ENCODE data around the gene G6PC1.
"Not testable (repeated sequence)": the region's sequence is repeated elsewhere in the genome, so short reads cannot be mapped to it uniquely, and the experiment has no call there.

The G6PC1 gene

GRCh38 chr17:42898147-42898811, 2.3 kb upstream of the G6PC1 start:
- no peaks in the 10 kb centered on the region for H3F3A ChIP-seq (ENCODE audit: control insufficient read depth, insufficient read depth)
- H3K27ac ChIP-seq (ENCODE audit: low read depth, low read length), result no peak overlapping the region
- no peaks in the 10 kb centered on the region for H3K4me1 ChIP-seq (ENCODE audit: control insufficient read depth, low read length)
- H3K4me3 ChIP-seq (ENCODE audit: low read length), result no peak overlapping the region
- H4K20me1 ChIP-seq (ENCODE audit: control insufficient read depth, insufficient read depth, low read depth, low read length), result no peaks in the 10 kb centered on the region
- no peak for TF ChIP-seq EZH2phosphoT487 (IDR thresholded peaks at IDR 0.05; ENCODE audit: borderline replicate concordance, low read length)
- no peak for TF ChIP-seq CTCF (IDR thresholded peaks at IDR 0.05; ENCODE audit: low read depth, low read length, poor library complexity, severe bottlenecking)
- no peaks in the 10 kb centered on the region for H3K36me3 ChIP-seq (ENCODE audit: control insufficient read depth, low read length)
- H3K4me2 ChIP-seq (ENCODE audit: low read length), result no peak overlapping the region
- H3K79me2 ChIP-seq (ENCODE audit: control insufficient read depth, low read length), result no peaks in the 10 kb centered on the region
- H3K9me3 ChIP-seq (ENCODE audit: control insufficient read depth, insufficient read depth, low read length), result no peaks in the 10 kb centered on the region
- no peaks in the 10 kb centered on the region for H3K9me2 ChIP-seq (replicated peaks; ENCODE audit: control insufficient read depth, low read length)
- peaks cover 12% of the 10 kb centered on the region for H3K27me3 ChIP-seq (ENCODE audit: control insufficient read depth, low read length)

DNA sequence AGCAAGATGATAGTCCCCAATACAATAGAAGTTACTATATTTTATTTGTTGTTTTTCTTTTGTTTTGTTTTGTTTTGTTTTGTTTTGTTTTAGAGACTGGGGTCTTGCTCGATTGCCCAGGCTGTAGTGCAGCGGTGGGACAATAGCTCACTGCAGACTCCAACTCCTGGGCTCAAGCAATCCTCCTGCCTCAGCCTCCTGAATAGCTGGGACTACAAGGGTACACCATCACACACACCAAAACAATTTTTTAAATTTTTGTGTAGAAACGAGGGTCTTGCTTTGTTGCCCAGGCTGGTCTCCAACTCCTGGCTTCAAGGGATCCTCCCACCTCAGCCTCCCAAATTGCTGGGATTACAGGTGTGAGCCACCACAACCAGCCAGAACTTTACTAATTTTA, 618 bp upstream of the G6PC1 start:
- H3K4me1 ChIP-seq (ENCODE audit: control insufficient read depth, low read length); H3K4me3 ChIP-seq (ENCODE audit: low read length); H3K9me3 ChIP-seq (ENCODE audit: control insufficient read depth, insufficient read depth, low read length); H3K27ac ChIP-seq (ENCODE audit: low read depth, low read length); H3K9me2 ChIP-seq (replicated peaks; ENCODE audit: control insufficient read depth, low read length); H3K36me3 ChIP-seq (ENCODE audit: control insufficient read depth, low read length); H3K27me3 ChIP-seq (ENCODE audit: control insufficient read depth, low read length); H3F3A ChIP-seq (ENCODE audit: control insufficient read depth, insufficient read depth); H3K4me2 ChIP-seq (ENCODE audit: low read length); H3K79me2 ChIP-seq (ENCODE audit: control insufficient read depth, low read length); H4K20me1 ChIP-seq (ENCODE audit: control insufficient read depth, insufficient read depth, low read depth, low read length): not testable (repeated sequence)

DNA sequence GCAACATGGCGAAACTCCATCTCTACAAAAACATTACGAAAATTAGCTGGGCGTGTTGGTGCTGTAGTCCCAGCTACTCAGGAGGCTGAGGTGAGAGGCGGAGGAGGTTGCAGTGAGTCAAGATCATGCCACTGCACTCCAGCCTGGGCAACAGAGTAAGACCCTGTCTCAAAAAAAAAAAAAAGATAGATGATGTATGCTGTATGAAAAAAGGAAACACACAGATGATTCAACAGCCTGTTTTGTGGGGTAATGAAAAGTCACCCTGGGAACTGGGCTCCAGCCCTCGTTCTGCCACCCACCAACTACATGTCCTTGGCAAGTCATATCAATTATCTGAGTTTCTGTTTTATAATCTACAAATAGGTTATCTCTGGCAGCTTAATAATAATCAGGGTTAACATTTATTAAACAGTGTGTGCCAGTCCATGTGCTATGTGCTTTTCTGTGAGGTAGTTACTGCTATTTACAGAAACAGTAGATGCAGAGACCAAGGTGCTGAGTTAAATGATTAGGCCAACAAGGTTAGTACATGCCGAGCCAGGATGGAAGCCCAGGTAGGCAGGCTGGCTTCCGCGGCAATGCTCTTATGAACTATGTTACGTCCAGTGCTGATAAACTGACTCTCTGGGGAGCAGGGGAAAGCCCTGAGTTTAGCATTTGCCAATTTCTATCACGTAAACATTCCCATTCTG, 1.1 kb downstream of the G6PC1 start:
- Histone ChIP-seq H3K79me2 (ENCODE audit: control insufficient read depth, low read length) (no peaks in the 10 kb centered on the region), H3K4me2 (ENCODE audit: low read length) (no peak overlapping the region), H3K9me3 (ENCODE audit: control insufficient read depth, insufficient read depth, low read length) (no peaks in the 10 kb centered on the region), H3K9me2 (replicated peaks; ENCODE audit: control insufficient read depth, low read length) (no peaks in the 10 kb centered on the region), H3K27ac (ENCODE audit: low read depth, low read length) (no peak overlapping the region), H3K4me1 (ENCODE audit: control insufficient read depth, low read length) (no peaks in the 10 kb centered on the region), H3F3A (ENCODE audit: control insufficient read depth, insufficient read depth) (no peaks in the 10 kb centered on the region), H3K36me3 (ENCODE audit: control insufficient read depth, low read length) (no peaks in the 10 kb centered on the region), H4K20me1 (ENCODE audit: control insufficient read depth, insufficient read depth, low read depth, low read length) (no peaks in the 10 kb centered on the region), H3K4me3 (ENCODE audit: low read length) (no peak overlapping the region), H3K27me3 (ENCODE audit: control insufficient read depth, low read length) (peaks cover 9% of the 10 kb centered on the region; the same call in 1 of the 2 replicates)
- TF ChIP-seq CTCF (IDR thresholded peaks at IDR 0.05; ENCODE audit: low read depth, low read length, poor library complexity, severe bottlenecking) (no peak), EZH2phosphoT487 (IDR thresholded peaks at IDR 0.05; ENCODE audit: borderline replicate concordance, low read length) (no peak)

- no peak overlapping the region for H3K27ac ChIP-seq (ENCODE audit: low read depth, low read length)
- no peaks in the 10 kb centered on the region for H3K79me2 ChIP-seq (ENCODE audit: control insufficient read depth, low read length)
- H3K4me1 ChIP-seq (ENCODE audit: control insufficient read depth, low read length), result peaks cover 13% of the 10 kb centered on the region
- H3K4me3 ChIP-seq (ENCODE audit: low read length), result no peak overlapping the region
- no peaks in the 10 kb centered on the region for H3K36me3 ChIP-seq (ENCODE audit: control insufficient read depth, low read length)
- no peaks in the 10 kb centered on the region for H3F3A ChIP-seq (ENCODE audit: control insufficient read depth, insufficient read depth)
- no peak overlapping the region for H3K4me2 ChIP-seq (ENCODE audit: low read length)
- no peaks in the 10 kb centered on the region for H4K20me1 ChIP-seq (ENCODE audit: control insufficient read depth, insufficient read depth, low read depth, low read length)
- H3K27me3 ChIP-seq (ENCODE audit: control insufficient read depth, low read length), result peaks cover 14% of the 10 kb centered on the region
- TF ChIP-seq CTCF (IDR thresholded peaks at IDR 0.05; ENCODE audit: low read depth, low read length, poor library complexity, severe bottlenecking) (no peak), EZH2phosphoT487 (IDR thresholded peaks at IDR 0.05; ENCODE audit: borderline replicate concordance, low read length) (no peak)
- H3K9me3 ChIP-seq (ENCODE audit: control insufficient read depth, insufficient read depth, low read length), result no peaks in the 10 kb centered on the region
- no peaks in the 10 kb centered on the region for H3K9me2 ChIP-seq (replicated peaks; ENCODE audit: control insufficient read depth, low read length)
Observed at GRCh38 chr17:42904110-42904469, 3.5 kb downstream of the G6PC1 start.

Data from DOHH2 (cell line).